Upper lobe of right lung (tissue), 1 donor: ENCODE results near the gene SSBP3. TPM values are rescaled to one million over a fixed set of nuclear protein-coding genes. Genes with fewer than 3 reads are reported as not detected.
A peak's percentile ranks its signal among the peaks of the same experiment; 100 is the strongest.

Source experiments
- ATAC-seq: fragments of 200-7000 bp; cut with Tn5 transposase; one replicate; pipeline ENCODE4 v1.9.1; 2020; ENCODE audit warnings: mild to moderate bottlenecking, moderate library complexity
- DNase-seq: peaks from one replicate; pipeline ENCODE4 v3.0.0-alpha.2; 2020
- H3K27ac ChIP-seq: fragments of 200-600 bp; one replicate; pipeline ENCODE4 v1.8.0; 2022
- H3K27me3 ChIP-seq: fragments of 200-600 bp; one replicate; pipeline ENCODE4 v1.8.0; 2022; ENCODE audit warnings: mild to moderate bottlenecking
- H3K36me3 ChIP-seq: fragments of 200-600 bp; one replicate; pipeline ENCODE4 v1.8.0; 2022
- H3K4me1 ChIP-seq: fragments of 200-600 bp; one replicate; pipeline ENCODE4 v1.8.0; 2022
- H3K4me3 ChIP-seq: fragments of 200-600 bp; one replicate; pipeline ENCODE4 v1.8.0; 2022; ENCODE audit warnings: mild to moderate bottlenecking
- H3K9me3 ChIP-seq: fragments of 200-600 bp; one replicate; pipeline ENCODE4 v1.8.0; 2022
- CTCF ChIP-seq: fragments of 200-600 bp; IDR thresholded peaks from one replicate; pipeline ENCODE4 v1.8.0; 2022; ENCODE audit warnings: antibody characterized with exemption
- intact Hi-C: fragments of 100-400 bp; cut with DNase I; formaldehyde crosslinking; loops from one replicate; pipeline ENCODE4 v1.11.0; 2022
- total RNA-seq: library from RNA; stranded (reverse); fragmentation: NEBNext Ultra II Directional; extraction: Animal tissue kit (Norgen Biotek cat#: 25700); gene quantifications from one replicate; pipeline ENCODE4 v1.2.1, GENCODE V29; 2021
- donor health status: DM: no; HTN: yes; CAD: no; lungs with severe emphysema.

Gene SSBP3
- total RNA-seq, 1 donor from 2014 or later = 40.4 TPM

GRCh38 chr1:54274448-54274847 lies 131.7 kb downstream of the SSBP3 start:
- Histone ChIP-seq H3K9me3 (no peaks in the 10 kb centered on the region), H3K4me1 (peaks cover 77% of the 10 kb centered on the region), H3K36me3 (no peaks in the 10 kb centered on the region), H3K4me3 (no peak overlapping the region), H3K27me3 (no peaks in the 10 kb centered on the region), H3K27ac (peak overlapping the region; percentile 91)
- intact Hi-C loops = no loop called here
- ATAC-seq (no peak), DNase-seq (no peak)
- no peak for TF ChIP-seq CTCF

DNA sequence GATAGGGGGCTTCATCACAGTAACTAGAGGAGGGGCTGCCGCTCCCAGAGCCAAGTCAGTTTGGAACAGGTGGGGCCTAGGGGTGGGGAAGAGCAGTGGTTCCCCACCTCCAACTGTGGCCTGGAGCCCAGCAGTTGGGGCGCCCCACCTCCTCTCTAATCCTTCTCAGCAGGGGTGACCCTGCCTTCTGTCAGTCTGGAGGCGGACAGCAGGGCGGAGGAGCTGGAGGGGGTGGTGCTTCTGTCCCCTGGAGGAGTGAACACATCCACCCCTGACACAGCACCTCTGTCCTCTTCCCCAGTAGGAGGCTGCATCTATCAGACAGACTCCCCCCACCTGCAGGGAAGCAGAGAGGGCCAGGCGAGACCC lies 132.4 kb downstream of the SSBP3 start:
- intact Hi-C loops = no loop called here
- no peaks in the 10 kb centered on the region for H3K36me3 ChIP-seq
- DNase-seq = no peak
- H3K27ac ChIP-seq = peak overlapping the region; percentile 91
- no peaks in the 10 kb centered on the region for H3K9me3 ChIP-seq
- no peak for ATAC-seq
- no peaks in the 10 kb centered on the region for H3K27me3 ChIP-seq
- peaks cover 71% of the 10 kb centered on the region for H3K4me1 ChIP-seq
- no peak for TF ChIP-seq CTCF
- H3K4me3 ChIP-seq = no peak overlapping the region

- no peak for TF ChIP-seq CTCF
- intact Hi-C loops = no loop called here
- Histone ChIP-seq H3K27ac (peak overlapping the region; percentile 91), H3K4me1 (peaks cover 66% of the 10 kb centered on the region), H3K27me3 (no peaks in the 10 kb centered on the region), H3K4me3 (no peak overlapping the region), H3K9me3 (no peaks in the 10 kb centered on the region), H3K36me3 (no peaks in the 10 kb centered on the region)
- DNase-seq = no peak
- ATAC-seq = peak; percentile 53
These were observed 133.0 kb downstream of the SSBP3 start for GRCh38 chr1:54273092-54273794.

DNA sequence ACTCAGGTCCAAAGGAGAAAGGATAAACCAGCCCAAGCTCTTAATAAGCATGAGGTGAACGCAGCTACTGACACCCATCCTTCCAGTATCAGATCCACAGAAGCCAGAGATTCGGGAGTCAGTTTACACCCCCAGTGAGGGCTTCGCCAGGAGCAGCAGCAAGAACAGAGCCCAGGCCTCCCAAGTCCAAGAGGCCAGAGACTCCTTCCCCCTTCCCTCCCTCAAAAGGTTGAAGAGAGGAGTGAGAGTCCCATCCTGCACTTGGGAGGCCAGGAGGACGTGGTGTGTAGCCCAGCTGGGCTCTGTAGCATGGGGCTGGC lies 133.5 kb downstream of the SSBP3 start:
- Histone ChIP-seq H3K27ac (peak overlapping the region; percentile 91), H3K4me3 (no peak overlapping the region), H3K27me3 (no peaks in the 10 kb centered on the region), H3K9me3 (no peaks in the 10 kb centered on the region), H3K4me1 (peaks cover 61% of the 10 kb centered on the region), H3K36me3 (no peaks in the 10 kb centered on the region)
- DNase-seq (no peak), ATAC-seq (no peak)
- peak; percentile 50 for TF ChIP-seq CTCF
- intact Hi-C loops = no loop called here

- Histone ChIP-seq H3K27me3 (no peaks in the 10 kb centered on the region), H3K27ac (peak overlapping the region; percentile 91), H3K4me1 (peaks cover 55% of the 10 kb centered on the region), H3K9me3 (no peaks in the 10 kb centered on the region), H3K4me3 (no peak overlapping the region), H3K36me3 (no peaks in the 10 kb centered on the region)
- TF ChIP-seq CTCF = no peak
- no peak for DNase-seq
- intact Hi-C loops = no loop called here
- no peak for ATAC-seq
These were observed 134.1 kb downstream of the SSBP3 start for GRCh38 chr1:54272134-54272533.

GRCh38 chr1:54271341-54271740 lies 134.9 kb downstream of the SSBP3 start:
- TF ChIP-seq CTCF = no peak
- peaks cover 47% of the 10 kb centered on the region for H3K4me1 ChIP-seq
- no peaks in the 10 kb centered on the region for H3K36me3 ChIP-seq
- no peak overlapping the region for H3K4me3 ChIP-seq
- H3K27me3 ChIP-seq = no peaks in the 10 kb centered on the region
- H3K27ac ChIP-seq = no peak overlapping the region
- intact Hi-C loops = no loop called here
- ATAC-seq (no peak), DNase-seq (no peak)
- no peaks in the 10 kb centered on the region for H3K9me3 ChIP-seq
